ENCODE results near the gene PLCD4. TPM values are rescaled to one million over a fixed set of nuclear protein-coding genes. Genes with fewer than 3 reads are reported as not detected.

Gene PLCD4
- total RNA-seq, 1 experiment from 2014 or later = 5.6 TPM

DNA sequence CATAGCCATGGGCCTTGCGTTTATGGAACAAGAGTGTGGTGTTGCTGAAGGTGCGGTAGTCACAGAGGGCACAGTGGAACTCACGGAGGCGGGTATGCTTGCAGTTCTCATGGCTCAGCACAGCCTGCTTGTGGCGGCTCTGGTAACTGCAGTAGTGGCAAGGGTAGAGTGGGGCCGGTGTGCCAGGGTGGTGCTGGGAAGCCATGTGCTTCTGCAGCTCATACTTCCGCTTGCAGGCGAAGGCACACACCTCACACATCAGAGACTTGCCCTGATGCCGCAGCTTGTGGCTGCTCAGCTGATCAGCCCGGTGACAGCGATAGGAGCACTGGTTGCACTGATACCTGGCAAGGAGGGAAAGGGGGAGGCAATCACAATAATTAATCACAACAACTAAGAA is 37.0 kb downstream of the PLCD4 start:
- Histone ChIP-seq H3K4me3 (ENCODE audit: low read length) (no peak overlapping the region), H3K27me3 (ENCODE audit: low read length) (no peaks in the 10 kb centered on the region), H3F3A (ENCODE audit: low read length, unreplicated experiment) (no peaks in the 10 kb centered on the region), H2AFZ (ENCODE audit: low read length) (no peak overlapping the region), H3K4me1 (ENCODE audit: insufficient read depth, low read length) (peaks cover 31% of the 10 kb centered on the region), H4K20me1 (ENCODE audit: low read length) (no peaks in the 10 kb centered on the region), H3K79me2 (ENCODE audit: low read length) (peaks cover 27% of the 10 kb centered on the region), H3K9me2 (replicated peaks; ENCODE audit: low read length) (no peaks in the 10 kb centered on the region), H3K4me2 (ENCODE audit: low read length) (peak overlapping the region; percentile 55), H3K9me3 (ENCODE audit: low read length) (no peaks in the 10 kb centered on the region), H3K27ac (ENCODE audit: low read length) (peak overlapping the region; percentile 97), H3K36me3 (ENCODE audit: low read depth, low read length) (peaks cover 71% of the 10 kb centered on the region), H3K9ac (ENCODE audit: low read length) (peak overlapping the region; percentile 83)
- BruUV-seq (replicated peaks) = TSS peak; percentile 33
- POLR2A ChIA-PET (ENCODE audit: unreplicated experiment) = interaction anchor here (1.0 kb wide), 1 partner anchor 14 kb away, joined by 10 read pairs; the partner anchor contains the start of genes BCS1L and ZNF142
- DNase-seq = no peak
- no peak for TF ChIP-seq EZH2phosphoT487 (IDR thresholded peaks at IDR 0.05; ENCODE audit: borderline replicate concordance, low read length)
- TF ChIP-seq, protein P1, sequence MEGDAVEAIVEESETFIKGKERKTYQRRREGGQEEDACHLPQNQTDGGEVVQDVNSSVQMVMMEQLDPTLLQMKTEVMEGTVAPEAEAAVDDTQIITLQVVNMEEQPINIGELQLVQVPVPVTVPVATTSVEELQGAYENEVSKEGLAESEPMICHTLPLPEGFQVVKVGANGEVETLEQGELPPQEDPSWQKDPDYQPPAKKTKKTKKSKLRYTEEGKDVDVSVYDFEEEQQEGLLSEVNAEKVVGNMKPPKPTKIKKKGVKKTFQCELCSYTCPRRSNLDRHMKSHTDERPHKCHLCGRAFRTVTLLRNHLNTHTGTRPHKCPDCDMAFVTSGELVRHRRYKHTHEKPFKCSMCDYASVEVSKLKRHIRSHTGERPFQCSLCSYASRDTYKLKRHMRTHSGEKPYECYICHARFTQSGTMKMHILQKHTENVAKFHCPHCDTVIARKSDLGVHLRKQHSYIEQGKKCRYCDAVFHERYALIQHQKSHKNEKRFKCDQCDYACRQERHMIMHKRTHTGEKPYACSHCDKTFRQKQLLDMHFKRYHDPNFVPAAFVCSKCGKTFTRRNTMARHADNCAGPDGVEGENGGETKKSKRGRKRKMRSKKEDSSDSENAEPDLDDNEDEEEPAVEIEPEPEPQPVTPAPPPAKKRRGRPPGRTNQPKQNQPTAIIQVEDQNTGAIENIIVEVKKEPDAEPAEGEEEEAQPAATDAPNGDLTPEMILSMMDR (conservative IDR thresholded peaks at IDR 0.05; ENCODE audit: low read depth, low read length) = 0 out of 2 replicates have a peak, but pooled peaks have one; percentile 10
- intact Hi-C loops (cut with micrococcal nuclease) = loop anchor here (5.0 kb wide), 2 partner anchors 62 to 77 kb away; partner anchors contain the start of genes CNOT9 and USP37
- CTCF ChIA-PET = no interaction called here
- no peak for ATAC-seq

DNA sequence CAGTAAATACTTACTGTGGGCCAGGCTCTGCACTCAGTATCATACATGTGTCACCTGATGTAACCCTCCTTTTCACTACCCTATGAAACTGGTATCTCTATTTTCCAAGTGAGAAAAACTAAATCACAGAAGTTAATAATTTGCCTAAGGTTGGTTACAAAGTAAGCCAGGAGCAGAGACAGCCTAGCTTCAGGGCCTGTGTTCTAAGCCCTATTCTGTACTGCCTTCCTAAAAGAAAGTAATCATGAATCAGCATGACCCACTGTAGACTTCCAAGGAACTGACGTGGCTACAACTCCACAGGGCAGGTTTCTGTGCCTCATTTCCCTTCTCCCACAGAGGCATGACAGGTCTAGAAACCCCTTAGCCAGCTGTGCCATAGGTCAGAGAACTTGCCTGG is 37.4 kb downstream of the PLCD4 start:
- Histone ChIP-seq H4K20me1 (ENCODE audit: low read length) (no peaks in the 10 kb centered on the region), H3K4me2 (ENCODE audit: low read length) (peak overlapping the region; percentile 55), H3K27ac (ENCODE audit: low read length) (peak overlapping the region; percentile 97), H2AFZ (ENCODE audit: low read length) (no peak overlapping the region), H3F3A (ENCODE audit: low read length, unreplicated experiment) (no peaks in the 10 kb centered on the region), H3K9me3 (ENCODE audit: low read length) (no peaks in the 10 kb centered on the region), H3K4me1 (ENCODE audit: insufficient read depth, low read length) (peaks cover 31% of the 10 kb centered on the region), H3K9me2 (replicated peaks; ENCODE audit: low read length) (no peaks in the 10 kb centered on the region), H3K4me3 (ENCODE audit: low read length) (no peak overlapping the region), H3K79me2 (ENCODE audit: low read length) (peaks cover 27% of the 10 kb centered on the region), H3K9ac (ENCODE audit: low read length) (peak overlapping the region; percentile 83), H3K27me3 (ENCODE audit: low read length) (no peaks in the 10 kb centered on the region), H3K36me3 (ENCODE audit: low read depth, low read length) (peaks cover 68% of the 10 kb centered on the region)
- BruUV-seq (replicated peaks) = no TSS peak
- ChIA-PET CTCF (interaction anchor here (0.6 kb wide), 1 partner anchor 116 kb away, joined by 9 read pairs; no protein-coding TSS in a partner anchor), POLR2A (ENCODE audit: unreplicated experiment) (interaction anchor here (1.0 kb wide), 1 partner anchor 14 kb away, joined by 10 read pairs; the partner anchor contains the start of genes BCS1L and ZNF142)
- TF ChIP-seq EZH2 (IDR thresholded peaks at IDR 0.05; ENCODE audit: low read length, unreplicated experiment) = no peak
- TF ChIP-seq, protein P1 (conservative IDR thresholded peaks at IDR 0.05; ENCODE audit: low read depth, low read length) = no peak
- no peak for TF ChIP-seq EZH2phosphoT487 (IDR thresholded peaks at IDR 0.05; ENCODE audit: borderline replicate concordance, low read length)
- intact Hi-C loops (cut with micrococcal nuclease) = loop anchor here (5.0 kb wide), 2 partner anchors 63 to 78 kb away; partner anchors contain the start of genes CNOT9 and USP37
- ATAC-seq = peak; percentile 93
- DNase-seq = peak; percentile 93

DNA sequence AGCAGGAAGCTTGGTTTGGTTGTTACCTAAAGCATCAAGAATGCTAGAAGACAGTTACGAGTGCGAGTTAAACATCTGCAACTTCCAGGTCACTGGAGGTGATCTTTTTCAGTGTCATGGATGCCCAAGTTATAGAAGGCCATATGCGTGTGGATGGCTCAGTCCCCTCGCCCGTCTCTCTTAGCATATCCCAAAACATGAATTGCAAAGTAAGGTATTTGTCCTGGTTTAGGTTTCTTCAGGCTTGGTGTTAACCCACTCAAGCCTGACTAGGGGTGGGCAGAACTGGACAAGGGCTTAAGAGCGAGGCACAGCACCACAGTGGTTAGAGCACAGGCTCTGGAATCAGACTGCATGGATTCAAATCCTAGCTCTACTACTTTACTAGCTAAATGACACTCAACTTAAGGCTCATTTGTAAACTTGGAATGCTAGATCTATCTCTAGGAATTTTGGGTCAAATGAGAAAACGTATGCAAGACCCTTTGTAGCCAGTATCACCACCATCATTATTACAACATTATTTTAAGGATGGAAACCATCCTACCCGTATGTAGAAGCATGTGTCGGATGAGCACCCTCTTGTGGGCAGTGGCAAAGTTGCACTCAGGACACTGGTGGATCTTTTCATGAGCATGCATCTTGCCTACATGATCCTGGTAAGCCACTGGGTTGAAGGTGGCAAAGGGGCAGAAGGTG is 40.5 kb downstream of the PLCD4 start:
- Histone ChIP-seq H3K27ac (ENCODE audit: low read length) (no peak overlapping the region), H4K20me1 (ENCODE audit: low read length) (no peaks in the 10 kb centered on the region), H3K27me3 (ENCODE audit: low read length) (no peaks in the 10 kb centered on the region), H3K4me2 (ENCODE audit: low read length) (no peak overlapping the region), H3F3A (ENCODE audit: low read length, unreplicated experiment) (no peaks in the 10 kb centered on the region), H3K4me3 (ENCODE audit: low read length) (no peak overlapping the region), H3K36me3 (ENCODE audit: low read depth, low read length) (peaks cover 63% of the 10 kb centered on the region), H3K9ac (ENCODE audit: low read length) (no peak overlapping the region), H3K4me1 (ENCODE audit: insufficient read depth, low read length) (peaks cover 31% of the 10 kb centered on the region), H3K9me2 (replicated peaks; ENCODE audit: low read length) (no peaks in the 10 kb centered on the region), H2AFZ (ENCODE audit: low read length) (no peak overlapping the region), H3K79me2 (ENCODE audit: low read length) (peaks cover 27% of the 10 kb centered on the region), H3K9me3 (ENCODE audit: low read length) (no peaks in the 10 kb centered on the region)
- ChIA-PET POLR2A (ENCODE audit: unreplicated experiment) (interaction anchor here (0.7 kb wide), 1 partner anchor 40 kb away, joined by 5 read pairs; the partner anchor contains the start of gene PLCD4), CTCF (no interaction called here)
- peak; percentile 54 for ATAC-seq
- no peak for TF ChIP-seq EZH2phosphoT487 (IDR thresholded peaks at IDR 0.05; ENCODE audit: borderline replicate concordance, low read length)
- no peak for TF ChIP-seq EZH2 (IDR thresholded peaks at IDR 0.05; ENCODE audit: low read length, unreplicated experiment)
- TF ChIP-seq, protein P1 (conservative IDR thresholded peaks at IDR 0.05; ENCODE audit: low read depth, low read length) = peak; percentile 94
- intact Hi-C loops (cut with micrococcal nuclease) = loop anchor here (1.0 to 5.0 kb wide), 3 partner anchors 66 to 242 kb away; partner anchors contain the start of genes CNOT9 and USP37
- BruUV-seq (replicated peaks) = no TSS peak
- peak; percentile 80 for DNase-seq

Data from PC-3 (cell line).